GM23248 (cell line): ENCODE results near the gene FRS3. TPM values are rescaled to one million over a fixed set of nuclear protein-coding genes. Genes with fewer than 3 reads are reported as not detected.

Source experiments
- DNase-seq: peaks from one replicate; pipeline ENCODE4 v3.0.0-alpha.2; 2015
- H2AFZ ChIP-seq: fragments of 200-600 bp; sonication (generic); 2 replicates; pipeline ENCODE4 v1.6.1; 2016; ENCODE audit warnings: antibody characterized with exemption
- H3F3A ChIP-seq: fragments of 200-600 bp; sonication (generic); 2 replicates; pipeline ENCODE4 v1.6.1; 2016; ENCODE audit warnings: mild to moderate bottlenecking, antibody characterized with exemption, mixed run types; ENCODE audit not compliant: insufficient read depth
- H3K27ac ChIP-seq: fragments of 200-600 bp; sonication (generic); 2 replicates; pipeline ENCODE4 v1.5.1; 2016; ENCODE audit warnings: mild to moderate bottlenecking
- H3K27me3 ChIP-seq: fragments of 200-600 bp; sonication (generic); replicated peaks from 2 replicates; pipeline ENCODE4 v1.6.1; 2016; ENCODE audit warnings: mild to moderate bottlenecking; ENCODE audit not compliant: insufficient read depth
- H3K36me3 ChIP-seq: fragments of 200-600 bp; sonication (generic); 2 replicates; pipeline ENCODE4 v1.6.1; 2016; ENCODE audit warnings: low read depth, mild to moderate bottlenecking
- H3K4me1 ChIP-seq: fragments of 200-600 bp; sonication (generic); 2 replicates; pipeline ENCODE4 v1.6.1; 2016; ENCODE audit warnings: mild to moderate bottlenecking; ENCODE audit not compliant: insufficient read depth
- H3K4me2 ChIP-seq: fragments of 200-600 bp; sonication (generic); one replicate; pipeline ENCODE4 v1.6.1; 2016; ENCODE audit warnings: mild to moderate bottlenecking; ENCODE audit not compliant: unreplicated experiment
- H3K4me3 ChIP-seq: fragments of 200-600 bp; sonication (generic); 2 replicates; pipeline ENCODE4 v1.5.1; 2016; ENCODE audit warnings: mild to moderate bottlenecking
- H3K79me2 ChIP-seq: fragments of 200-600 bp; sonication (generic); 2 replicates; pipeline ENCODE4 v1.6.1; 2016; ENCODE audit warnings: mild to moderate bottlenecking; ENCODE audit not compliant: insufficient read depth
- H3K9ac ChIP-seq: fragments of 200-600 bp; sonication (generic); 2 replicates; pipeline ENCODE4 v1.6.1; 2016; ENCODE audit warnings: mild to moderate bottlenecking
- H3K9me2 ChIP-seq: fragments of 200-600 bp; sonication (generic); 2 replicates; pipeline ENCODE4 v1.6.1; 2016; ENCODE audit warnings: mixed run types, mild to moderate bottlenecking, moderate library complexity; ENCODE audit not compliant: insufficient read depth
- H3K9me3 ChIP-seq: fragments of 200-600 bp; sonication (generic); one replicate; pipeline ENCODE4 v1.6.1; 2017; ENCODE audit warnings: low read depth
- H4K20me1 ChIP-seq: fragments of 200-600 bp; sonication (generic); 2 replicates; pipeline ENCODE4 v1.6.0; 2016; ENCODE audit not compliant: insufficient read depth
- EZH2 ChIP-seq: fragments of 200-600 bp; sonication (generic); IDR thresholded peaks from 2 replicates; pipeline ENCODE4 v1.6.1; 2018; ENCODE audit warnings: antibody characterized with exemption, mild to moderate bottlenecking; ENCODE audit not compliant: insufficient read depth, poor library complexity, severe bottlenecking
- EZH2phosphoT487 ChIP-seq: fragments of 200-600 bp; sonication (generic); IDR thresholded peaks from 2 replicates; pipeline ENCODE4 v1.6.1; 2018; ENCODE audit warnings: antibody characterized with exemption, moderate library complexity, mild to moderate bottlenecking, low read depth; ENCODE audit not compliant: insufficient read depth
- WGBS, 2 experiments: methylation state at CpG; one replicate each; pipeline ENCODE4 v1.1.6; 2015 to 2017; ENCODE audit warnings: low lambda C conversion rate in 2 of 2, low coverage in 1 of 2; ENCODE audit errors: missing lambda C conversion rate in 2 of 2; 5-methylcytosine and 5-hydroxymethylcytosine counted together
- in situ Hi-C: fragments of 300-500 bp; cut with MboI; formaldehyde crosslinking; loops from 2 replicates; pipeline ENCODE4 v1.15.0; 2020
- polyA plus RNA-seq: library from polyadenylated mRNA; unstranded; fragments of >200 nt; fragmentation: Nextera tagmentation; extraction: Ambion mirVana; gene quantifications from 2 replicates; pipeline ENCODE4 v1.2.1, GENCODE V29; 2016
- small RNA-seq: library from RNA; depleted of rRNA; stranded (forward); fragments of <200 nt; gene quantifications from one replicate; pipeline ENCODE3, GENCODE V24; 2014; ENCODE audit warnings: low read depth, low replicate concordance
- total RNA-seq: library from RNA; depleted of rRNA; stranded (reverse); fragments of >200 nt; shearing (Covaris generic); gene quantifications from 2 replicates; pipeline ENCODE4 v1.2.3, GENCODE V29; 2014; rRNA removed

The FRS3 gene
- total and polyA plus RNA-seq, 2 experiments from 2014 or later: 2.5 to 3.4 TPM

DNA sequence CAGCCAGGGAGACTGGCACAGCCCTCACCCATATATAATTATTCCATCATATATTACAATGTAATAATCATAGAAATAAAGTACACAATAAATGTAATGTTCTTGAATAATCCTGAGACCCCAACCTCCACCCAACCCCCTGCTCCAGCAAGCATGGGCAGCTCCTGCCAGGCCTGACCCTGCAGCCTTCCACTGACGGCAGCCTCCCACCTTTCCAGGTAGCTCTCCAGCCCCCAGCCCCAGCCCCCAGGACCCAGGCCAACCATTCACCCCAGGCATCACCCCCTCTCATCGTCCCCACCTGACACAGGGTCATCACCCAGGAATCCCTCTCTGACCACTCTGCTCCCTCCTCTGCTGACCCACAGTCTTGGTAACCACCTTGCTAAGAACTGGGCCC, 58.9 kb downstream of the FRS3 start:
- no peaks in the 10 kb centered on the region for H3K9me2 ChIP-seq
- H3K9me3 ChIP-seq: no peaks in the 10 kb centered on the region
- H3K4me1 ChIP-seq: peaks cover 17% of the 10 kb centered on the region
- no peak overlapping the region for H3K4me2 ChIP-seq
- H3K27me3 ChIP-seq: no peaks in the 10 kb centered on the region
- no peak overlapping the region for H3K27ac ChIP-seq
- no peaks in the 10 kb centered on the region for H3F3A ChIP-seq
- in situ Hi-C loops: no loop called here
- H3K9ac ChIP-seq: no peak overlapping the region
- H3K79me2 ChIP-seq: no peaks in the 10 kb centered on the region
- H2AFZ ChIP-seq: no peak overlapping the region
- no peaks in the 10 kb centered on the region for H4K20me1 ChIP-seq
- H3K36me3 ChIP-seq: no peaks in the 10 kb centered on the region
- no peak for DNase-seq
- H3K4me3 ChIP-seq: no peak overlapping the region
- 83 to 86% methylated on average over 2 of the region's 2 CpGs for WGBS, 2 experiments
- TF ChIP-seq EZH2 (no peak), EZH2phosphoT487 (no peak)

GRCh38 chr6:41720262-41720620, 59.5 kb downstream of the FRS3 start:
- peaks cover 17% of the 10 kb centered on the region for H3K4me1 ChIP-seq
- H3K79me2 ChIP-seq: no peaks in the 10 kb centered on the region
- H3K4me3 ChIP-seq: no peak overlapping the region
- no peaks in the 10 kb centered on the region for H3F3A ChIP-seq
- H3K27ac ChIP-seq: no peak overlapping the region
- no peak for TF ChIP-seq EZH2
- no peak for TF ChIP-seq EZH2phosphoT487
- H3K9ac ChIP-seq: no peak overlapping the region
- H3K36me3 ChIP-seq: no peaks in the 10 kb centered on the region
- no peaks in the 10 kb centered on the region for H3K9me2 ChIP-seq
- no peak overlapping the region for H3K4me2 ChIP-seq
- H3K27me3 ChIP-seq: no peaks in the 10 kb centered on the region
- in situ Hi-C loops: no loop called here
- H4K20me1 ChIP-seq: no peaks in the 10 kb centered on the region
- no peak for DNase-seq
- no peaks in the 10 kb centered on the region for H3K9me3 ChIP-seq
- WGBS, 2 experiments: 66 to 80% methylated on average over 3 of the region's 3 CpGs
- H2AFZ ChIP-seq: no peak overlapping the region

Small RNAs within 50 kb of the gene (small RNA-seq; reads per million reads assigned to genes)
- gene AL365205.2 (not detected), gene AL365205.3 (not detected)

Other genes starting within 250 kb of the FRS3 start
- 3.9 and 5.4 TPM in 2 replicates for gene FOXP4, start 233.5 kb downstream of the FRS3 start, total RNA-seq
- 1.1 and 1.4 TPM in 2 replicates for gene FOXP4, start 233.5 kb downstream of the FRS3 start, polyA plus RNA-seq
- 1.4 TPM in 1 of 2 replicates, not detected in the other for gene MDFI, start 141.4 kb downstream of the FRS3 start, total RNA-seq
- gene MDFI, start 141.4 kb downstream of the FRS3 start, polyA plus RNA-seq: not detected in 2 replicates
- 5.7 and 10.0 TPM in 2 replicates for gene TFEB, start 44.3 kb downstream of the FRS3 start, total RNA-seq
- 5.5 and 6.4 TPM in 2 replicates for gene TFEB, start 44.3 kb downstream of the FRS3 start, polyA plus RNA-seq
- not detected in 2 replicates for gene PGC, start 32.5 kb downstream of the FRS3 start, total RNA-seq
- gene PGC, start 32.5 kb downstream of the FRS3 start, polyA plus RNA-seq: not detected in 2 replicates
- 2.1 TPM in 1 of 2 replicates, not detected in the other for gene PRICKLE4, start 882 bp upstream of the FRS3 start, total RNA-seq
- gene PRICKLE4, start 882 bp upstream of the FRS3 start, polyA plus RNA-seq: not detected in 2 replicates
- 104 and 136 TPM in 2 replicates for gene TOMM6, start 7.8 kb upstream of the FRS3 start, total RNA-seq
- 204 and 205 TPM in 2 replicates for gene TOMM6, start 7.8 kb upstream of the FRS3 start, polyA plus RNA-seq
- gene USP49, start 115.5 kb upstream of the FRS3 start, total RNA-seq: 0.97 and 2.4 TPM in 2 replicates
- 0.70 and 1.2 TPM in 2 replicates for gene USP49, start 115.5 kb upstream of the FRS3 start, polyA plus RNA-seq
- gene MED20, start 141.2 kb upstream of the FRS3 start, total RNA-seq: 21.0 and 30.6 TPM in 2 replicates
- 24.2 and 25.5 TPM in 2 replicates for gene MED20, start 141.2 kb upstream of the FRS3 start, polyA plus RNA-seq
- 11.0 and 12.3 TPM in 2 replicates for gene BYSL, start 141.6 kb upstream of the FRS3 start, total RNA-seq
- 28.0 and 30.2 TPM in 2 replicates for gene BYSL, start 141.6 kb upstream of the FRS3 start, polyA plus RNA-seq
- 47.8 and 48.1 TPM in 2 replicates for gene CCND3, start 161.9 kb upstream of the FRS3 start, total RNA-seq
- gene CCND3, start 161.9 kb upstream of the FRS3 start, polyA plus RNA-seq: 70.7 and 73.6 TPM in 2 replicates